GM23248 (cell line): ENCODE data around the gene PTPN1.

ENCODE experiments used
- EZH2 ChIP-seq: fragments of 200-600 bp; sonication (generic); IDR thresholded peaks from 2 replicates; pipeline ENCODE4 v1.6.1; 2018; ENCODE audit warnings: antibody characterized with exemption, mild to moderate bottlenecking; ENCODE audit not compliant: insufficient read depth, poor library complexity, severe bottlenecking
- EZH2phosphoT487 ChIP-seq: fragments of 200-600 bp; sonication (generic); IDR thresholded peaks from 2 replicates; pipeline ENCODE4 v1.6.1; 2018; ENCODE audit warnings: antibody characterized with exemption, moderate library complexity, mild to moderate bottlenecking, low read depth; ENCODE audit not compliant: insufficient read depth

DNA sequence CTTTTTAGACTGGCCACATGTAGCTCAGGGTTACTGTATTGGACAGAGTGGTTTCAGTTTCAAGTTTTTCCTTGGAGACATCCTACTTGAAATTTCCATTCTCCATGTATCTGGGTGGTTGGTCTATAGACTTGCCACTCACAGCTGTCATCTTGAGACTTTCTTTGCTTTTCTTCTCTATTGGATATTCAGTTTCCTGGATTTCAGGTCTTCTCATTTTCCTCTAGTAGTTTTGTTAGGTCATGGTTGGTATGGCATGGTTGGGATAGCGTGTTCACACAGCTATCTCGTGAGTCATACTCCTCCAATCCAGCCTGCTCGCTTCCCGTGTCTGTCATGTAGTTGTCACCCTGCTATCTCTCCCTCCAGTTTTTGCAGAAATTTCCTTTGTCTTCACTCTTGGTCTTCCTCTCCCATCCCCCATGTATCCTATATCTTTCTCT, 48.3 kb downstream of the PTPN1 start:
- TF ChIP-seq EZH2 (no peak), EZH2phosphoT487 (no peak)
